Naive thymus-derived CD4-positive, alpha-beta T cell (primary cell): Measurements from ENCODE around the gene MYO9A. TPM values are rescaled to one million over a fixed set of nuclear protein-coding genes. Genes with fewer than 3 reads are reported as not detected.

Experiments used
- ATAC-seq: fragments of 150-1000 bp; cut with Tn5 transposase; 2 replicates; pipeline ENCODE4 v1.10.0; 2021; ENCODE audit warnings: mild to moderate bottlenecking, moderate library complexity
- CTCF ChIA-PET: fragments of 350-600 bp; sonication (Branson Sonifier 250); formaldehyde crosslinking; loops from one replicate; lab custom pipeline; 2021; ENCODE audit warnings: antibody characterized with exemption; lab: Charles Lee
- POLR2A ChIA-PET: fragments of 350-600 bp; sonication (Branson Sonifier 250); formaldehyde crosslinking; loops from one replicate; lab custom pipeline; 2021; ENCODE audit warnings: antibody characterized with exemption, inconsistent platforms; lab: Charles Lee
- DNase-seq, 9 donors: peaks; one replicate each; pipeline versions ENCODE4 v3.0.0 to v3.0.0-alpha.2; 2020 to 2022; ENCODE audit warnings: mixed read lengths in 1 of 9
- H3K27ac ChIP-seq: one replicate; pipeline ENCODE4 v1.7.0; 2013; ENCODE audit warnings: mild to moderate bottlenecking, low read depth, low read length, moderate library complexity
- H3K27me3 ChIP-seq, 2 donors: one replicate each; pipeline ENCODE4 v1.7.0; 2013; ENCODE audit warnings: low read length in 2 of 2, mild to moderate bottlenecking in 2 of 2, moderate library complexity in 2 of 2; ENCODE audit not compliant: control insufficient read depth in 2 of 2, insufficient read depth in 2 of 2
- H3K36me3 ChIP-seq, 3 experiments: 1 replicate in 2 of 3; 2 replicates in 1 of 3; pipeline ENCODE4 v1.7.0; 2013; ENCODE audit warnings: low read length in 3 of 3, mild to moderate bottlenecking in 3 of 3, moderate library complexity in 1 of 3; ENCODE audit not compliant: insufficient read depth in 3 of 3, control insufficient read depth in 2 of 3
- H3K4me1 ChIP-seq, 2 donors: one replicate each; pipeline ENCODE4 v1.7.0; 2013; ENCODE audit warnings: low read length in 2 of 2, mild to moderate bottlenecking in 2 of 2, moderate library complexity in 1 of 2; ENCODE audit not compliant: control insufficient read depth in 2 of 2, insufficient read depth in 2 of 2
- H3K4me3 ChIP-seq: 2 replicates; pipeline ENCODE4 v1.7.0; 2013; ENCODE audit warnings: mild to moderate bottlenecking, low read length
- H3K9me3 ChIP-seq, 3 experiments: 1 replicate in 2 of 3; 2 replicates in 1 of 3; pipeline ENCODE4 v1.7.0; 2013; ENCODE audit warnings: low read length in 3 of 3; ENCODE audit not compliant: control insufficient read depth in 2 of 3
- H3K27ac Mint-ChIP-seq, 9 donors: one replicate each; pipeline ENCODE4 v1.8.0; 2020 to 2022; ENCODE audit warnings: mixed read lengths in 9 of 9, mild to moderate bottlenecking in 8 of 9, moderate library complexity in 5 of 9, inconsistent platforms in 2 of 9
- H3K27me3 Mint-ChIP-seq, 5 donors: one replicate each; pipeline ENCODE4 v1.8.0; 2021 to 2022; ENCODE audit warnings: mixed read lengths in 5 of 5, mild to moderate bottlenecking in 1 of 5
- H3K36me3 Mint-ChIP-seq, 5 donors: one replicate each; pipeline ENCODE4 v1.8.0; 2020 to 2022; ENCODE audit warnings: mixed read lengths in 5 of 5, mild to moderate bottlenecking in 3 of 5, inconsistent platforms in 1 of 5
- H3K4me1 Mint-ChIP-seq, 7 donors: one replicate each; pipeline ENCODE4 v1.8.0; 2020 to 2022; ENCODE audit warnings: mixed read lengths in 7 of 7, mild to moderate bottlenecking in 3 of 7, inconsistent platforms in 1 of 7
- H3K4me3 Mint-ChIP-seq, 10 donors: one replicate each; pipeline ENCODE4 v1.8.0; 2020 to 2022; ENCODE audit warnings: mild to moderate bottlenecking in 10 of 10, mixed read lengths in 10 of 10, moderate library complexity in 6 of 10, inconsistent platforms in 2 of 10
- H3K9me3 Mint-ChIP-seq, 11 donors: one replicate each; pipeline ENCODE4 v1.8.0; 2020 to 2022; ENCODE audit warnings: mixed read lengths in 11 of 11, mild to moderate bottlenecking in 4 of 11, inconsistent platforms in 1 of 11, moderate library complexity in 1 of 11
- intact Hi-C, 2 donors: fragments of 100-400 bp; cut with micrococcal nuclease; formaldehyde crosslinking; loops; one replicate each; pipeline ENCODE4 v1.15.1; 2023
- polyA plus RNA-seq, 2 donors: library from polyadenylated mRNA; unstranded; fragments of 300-500 nt; fragmentation: Illumina TruSeq; gene quantifications; one replicate each; pipeline ENCODE4 v1.2.3, GENCODE V29; 2021
- total RNA-seq, 6 experiments: library from RNA in 5 of 6; stranded (reverse) in 5 of 6; gene quantifications; 1 replicate in 5 of 6; 2 replicates in 1 of 6; pipeline ENCODE4 v1.2.3 and lab custom pipeline; 2021 to 2026

Gene MYO9A
- total and polyA plus RNA-seq, 7 experiments from 2014 or later: 8.4 to 53.3 (median 29.0) TPM

GRCh38 chr15:71826196-71826595 lies 291.8 kb downstream of the MYO9A start:
- no peak overlapping the region for H3K4me3 Mint-ChIP-seq
- H3K27me3 Mint-ChIP-seq: no peaks in the 10 kb centered on the region
- H3K9me3 Mint-ChIP-seq: peaks cover 0 to 53% (median 25%) of the 10 kb centered on the region in 11 donors
- H3K27me3 ChIP-seq: no peaks in the 10 kb centered on the region
- no peak overlapping the region for H3K27ac ChIP-seq
- H3K4me3 ChIP-seq: no peak overlapping the region
- intact Hi-C loops: no loop called here
- no peaks in the 10 kb centered on the region for H3K4me1 Mint-ChIP-seq
- no peak for ATAC-seq
- peaks cover 0 to 33% (median 0%) of the 10 kb centered on the region in 3 experiments for H3K9me3 ChIP-seq
- no peaks in the 10 kb centered on the region for H3K4me1 ChIP-seq
- DNase-seq: no peak
- H3K27ac Mint-ChIP-seq: no peak overlapping the region
- ChIA-PET POLR2A (no interaction called here), CTCF (no interaction called here)
- H3K36me3 ChIP-seq: peaks cover 4 to 53% (median 12%) of the 10 kb centered on the region in 3 experiments
- peaks cover 27 to 93% (median 91%) of the 10 kb centered on the region in 5 donors for H3K36me3 Mint-ChIP-seq

- ATAC-seq: no peak
- peaks cover 27 to 92% (median 87%) of the 10 kb centered on the region in 5 donors for H3K36me3 Mint-ChIP-seq
These were observed 292.8 kb downstream of the MYO9A start for GRCh38 chr15:71825021-71825730.

GRCh38 chr15:71823801-71824200 lies 294.1 kb downstream of the MYO9A start:
- no peak overlapping the region for H3K27ac ChIP-seq
- H3K36me3 Mint-ChIP-seq: peaks cover 25 to 79% (median 76%) of the 10 kb centered on the region in 5 donors
- ATAC-seq (no peak), DNase-seq (no peak)
- no peak overlapping the region for H3K4me3 Mint-ChIP-seq
- intact Hi-C loops: no loop called here
- peaks cover 4 to 42% (median 12%) of the 10 kb centered on the region in 3 experiments for H3K36me3 ChIP-seq
- no peak overlapping the region for H3K27ac Mint-ChIP-seq
- H3K9me3 ChIP-seq: peaks cover 0 to 50% (median 0%) of the 10 kb centered on the region in 3 experiments
- peaks cover 0 to 75% (median 38%) of the 10 kb centered on the region in 11 donors for H3K9me3 Mint-ChIP-seq
- H3K4me1 Mint-ChIP-seq: no peaks in the 10 kb centered on the region
- ChIA-PET CTCF (no interaction called here), POLR2A (no interaction called here)
- H3K4me3 ChIP-seq: no peak overlapping the region
- no peaks in the 10 kb centered on the region for H3K27me3 Mint-ChIP-seq
- H3K27me3 ChIP-seq: no peaks in the 10 kb centered on the region
- H3K4me1 ChIP-seq: no peaks in the 10 kb centered on the region

More at GRCh38 chr15:71825021-71825730, 292.8 kb downstream of the MYO9A start:
- intact Hi-C loops: no loop called here
- Histone ChIP-seq H3K36me3 (peaks cover 4 to 51% (median 12%) of the 10 kb centered on the region in 3 experiments), H3K4me3 (no peak overlapping the region), H3K9me3 (peaks cover 0 to 39% (median 0%) of the 10 kb centered on the region in 3 experiments), H3K4me1 (no peaks in the 10 kb centered on the region), H3K27ac (no peak overlapping the region), H3K27me3 (no peaks in the 10 kb centered on the region)
- POLR2A ChIA-PET: no interaction called here
- no peaks in the 10 kb centered on the region for H3K27me3 Mint-ChIP-seq
- no peak overlapping the region for H3K4me3 Mint-ChIP-seq
- CTCF ChIA-PET: no interaction called here
- H3K4me1 Mint-ChIP-seq: no peaks in the 10 kb centered on the region
- H3K9me3 Mint-ChIP-seq: peaks cover 0 to 63% (median 28%) of the 10 kb centered on the region in 11 donors
- DNase-seq: no peak
- no peak overlapping the region for H3K27ac Mint-ChIP-seq

GRCh38 chr15:71822890-71823630 lies 294.9 kb downstream of the MYO9A start:
- no peak overlapping the region for H3K27ac ChIP-seq
- Mint-ChIP-seq H3K4me3 (no peak overlapping the region), H3K36me3 (peaks cover 21 to 76% (median 68%) of the 10 kb centered on the region in 5 donors), H3K9me3 (peaks cover 0 to 82% (median 42%) of the 10 kb centered on the region in 11 donors), H3K27me3 (no peaks in the 10 kb centered on the region), H3K27ac (no peak overlapping the region), H3K4me1 (no peaks in the 10 kb centered on the region)
- peaks cover 4 to 37% (median 12%) of the 10 kb centered on the region in 3 experiments for H3K36me3 ChIP-seq
- H3K9me3 ChIP-seq: peaks cover 0 to 56% (median 0%) of the 10 kb centered on the region in 3 experiments
- H3K27me3 ChIP-seq: no peaks in the 10 kb centered on the region
- intact Hi-C loops: no loop called here
- ChIA-PET POLR2A (no interaction called here), CTCF (no interaction called here)
- ATAC-seq (no peak), DNase-seq (no peak)
- H3K4me3 ChIP-seq: no peak overlapping the region
- no peaks in the 10 kb centered on the region for H3K4me1 ChIP-seq

GRCh38 chr15:71821547-71822129 lies 296.3 kb downstream of the MYO9A start:
- peaks cover 0 to 56% (median 0%) of the 10 kb centered on the region in 3 experiments for H3K9me3 ChIP-seq
- intact Hi-C loops: no loop called here
- Mint-ChIP-seq H3K36me3 (peaks cover 8 to 64% (median 54%) of the 10 kb centered on the region in 5 donors), H3K4me3 (no peak overlapping the region), H3K27ac (no peak overlapping the region), H3K9me3 (peaks cover 0 to 87% (median 42%) of the 10 kb centered on the region in 11 donors), H3K4me1 (no peaks in the 10 kb centered on the region), H3K27me3 (no peaks in the 10 kb centered on the region)
- no peaks in the 10 kb centered on the region for H3K27me3 ChIP-seq
- ATAC-seq: no peak
- no peak overlapping the region for H3K4me3 ChIP-seq
- ChIA-PET CTCF (no interaction called here), POLR2A (no interaction called here)
- no peak for DNase-seq
- no peak overlapping the region for H3K27ac ChIP-seq
- no peaks in the 10 kb centered on the region for H3K4me1 ChIP-seq
- peaks cover 0 to 23% (median 5%) of the 10 kb centered on the region in 3 experiments for H3K36me3 ChIP-seq

GRCh38 chr15:71820127-71820526 lies 297.8 kb downstream of the MYO9A start:
- H3K4me1 ChIP-seq: no peaks in the 10 kb centered on the region
- ChIA-PET CTCF (no interaction called here), POLR2A (no interaction called here)
- no peak for ATAC-seq
- H3K9me3 Mint-ChIP-seq: peaks cover 0 to 77% (median 42%) of the 10 kb centered on the region in 11 donors
- H3K27ac ChIP-seq: no peak overlapping the region
- H3K36me3 Mint-ChIP-seq: peaks cover 6 to 49% (median 39%) of the 10 kb centered on the region in 5 donors
- H3K27ac Mint-ChIP-seq: no peak overlapping the region
- H3K27me3 Mint-ChIP-seq: no peaks in the 10 kb centered on the region
- no peak overlapping the region for H3K4me3 ChIP-seq
- H3K27me3 ChIP-seq: no peaks in the 10 kb centered on the region
- H3K36me3 ChIP-seq: peaks cover 0 to 11% (median 0%) of the 10 kb centered on the region in 3 experiments
- intact Hi-C loops: no loop called here
- H3K4me3 Mint-ChIP-seq: no peak overlapping the region
- H3K4me1 Mint-ChIP-seq: no peaks in the 10 kb centered on the region
- no peak for DNase-seq
- peaks cover 0 to 56% (median 0%) of the 10 kb centered on the region in 3 experiments for H3K9me3 ChIP-seq
